HEK293 (cell line): Measurements from ENCODE around the gene XPR1.

Source experiments
- CTCF ChIP-seq: fragments of 450-650 bp; formaldehyde crosslinking; IDR thresholded peaks from 2 replicates; pipeline ENCODE4 v1.5.1; 2016; ENCODE audit warnings: missing biosample characterization, missing genetic modification characterization
- KLF17 ChIP-seq: fragments of 450-650 bp; formaldehyde crosslinking; IDR thresholded peaks from 2 replicates; pipeline ENCODE4 v1.5.1; 2016; ENCODE audit warnings: missing biosample characterization, missing genetic modification characterization
- TSHZ1 ChIP-seq: fragments of 450-650 bp; formaldehyde crosslinking; IDR thresholded peaks from 2 replicates; pipeline ENCODE4 v1.5.1; 2016; ENCODE audit warnings: missing biosample characterization, missing genetic modification characterization, borderline replicate concordance
- ZBTB21 ChIP-seq: fragments of 450-650 bp; formaldehyde crosslinking; IDR thresholded peaks from 2 replicates; pipeline ENCODE4 v1.5.1; 2017; ENCODE audit warnings: missing biosample characterization, missing genetic modification characterization
- ZBTB49 ChIP-seq: fragments of 450-650 bp; formaldehyde crosslinking; IDR thresholded peaks from 2 replicates; pipeline ENCODE4 v1.5.1; 2016; ENCODE audit warnings: missing biosample characterization, missing genetic modification characterization, low read depth
- ZNF596 ChIP-seq: fragments of 450-650 bp; IDR thresholded peaks from 2 replicates; pipeline ENCODE4 v1.5.0; 2018; ENCODE audit warnings: missing biosample characterization, mild to moderate bottlenecking, missing genetic modification characterization, moderate library complexity
- ZNF600 ChIP-seq: fragments of 450-650 bp; formaldehyde crosslinking; IDR thresholded peaks from 2 replicates; pipeline ENCODE4 v1.5.1; 2016; ENCODE audit warnings: missing biosample characterization, missing genetic modification characterization

- no peak for TF ChIP-seq CTCF
- TF ChIP-seq ZNF600 (tag by site-specific recombination) = no peak
- no peak for TF ChIP-seq ZBTB21 (tag by site-specific recombination)
- no peak for TF ChIP-seq ZNF596 (tag by site-specific recombination)
- TF ChIP-seq ZBTB49 (tag by site-specific recombination) = no peak
- no peak for TF ChIP-seq KLF17 (tag by site-specific recombination)
- no peak for TF ChIP-seq TSHZ1 (tag by site-specific recombination)
These were observed 43.8 kb downstream of the XPR1 start for GRCh38 chr1:180675586-180675985.
